CD4-positive, alpha-beta T cell (primary cell): Measurements from ENCODE around the gene SNTB2. TPM values are rescaled to one million over a fixed set of nuclear protein-coding genes. Genes with fewer than 3 reads are reported as not detected.

Source experiments
- ATAC-seq: fragments of 200-7000 bp; cut with Tn5 transposase; one replicate; pipeline ENCODE4 v1.10.0; 2022; ENCODE audit warnings: mild to moderate bottlenecking; ENCODE audit not compliant: poor library complexity
- CTCF ChIA-PET: fragments of 350-600 bp; sonication (Branson Sonifier 250); formaldehyde crosslinking; loops from one replicate; lab custom pipeline; 2021; ENCODE audit warnings: antibody characterized with exemption, inconsistent platforms; lab: Charles Lee
- POLR2A ChIA-PET: fragments of 350-600 bp; sonication (Branson Sonifier 250); formaldehyde crosslinking; loops from one replicate; lab custom pipeline; 2021; ENCODE audit warnings: antibody characterized with exemption, inconsistent platforms; lab: Charles Lee
- DNase-seq, 14 experiments: peaks; one replicate each; pipeline ENCODE4 v3.0.0-alpha.2; 2013 to 2020; ENCODE audit warnings: mixed read lengths in 2 of 14
- H3K27ac ChIP-seq, 2 donors: one replicate each; pipeline versions ENCODE4 v1.5.1 to v1.7.0; 2013; ENCODE audit warnings: low read length in 2 of 2, low read depth in 1 of 2, mild to moderate bottlenecking in 1 of 2
- H3K27me3 ChIP-seq, 2 experiments: 1 replicate in 1 of 2; 2 replicates in 1 of 2; pipeline versions ENCODE4 v1.6.1 to v1.7.0; 2013; ENCODE audit warnings: low read length in 2 of 2, control low read depth in 1 of 2, mild to moderate bottlenecking in 1 of 2, moderate library complexity in 1 of 2; ENCODE audit not compliant: insufficient read depth in 2 of 2, control insufficient read depth in 1 of 2
- H3K36me3 ChIP-seq: one replicate; pipeline ENCODE4 v1.6.1; 2013; ENCODE audit warnings: low read length, control low read depth; ENCODE audit not compliant: insufficient read depth
- H3K4me1 ChIP-seq: one replicate; pipeline ENCODE4 v1.6.1; 2013; ENCODE audit warnings: low read length, control low read depth; ENCODE audit not compliant: insufficient read depth
- H3K4me3 ChIP-seq: one replicate; pipeline ENCODE4 v1.5.1; 2013; ENCODE audit warnings: mild to moderate bottlenecking, low read length, moderate library complexity
- H3K9me3 ChIP-seq, 2 experiments: 1 replicate in 1 of 2; 2 replicates in 1 of 2; pipeline versions ENCODE4 v1.6.1 to v1.7.0; 2013; ENCODE audit warnings: low read length in 2 of 2, mild to moderate bottlenecking in 2 of 2, control low read depth in 1 of 2, moderate library complexity in 1 of 2; ENCODE audit not compliant: control insufficient read depth in 1 of 2, insufficient read depth in 1 of 2
- H3K27ac Mint-ChIP-seq: one replicate; pipeline ENCODE4 v1.8.0; 2020; ENCODE audit warnings: mixed read lengths
- H3K27me3 Mint-ChIP-seq: one replicate; pipeline ENCODE4 v1.8.0; 2021; ENCODE audit warnings: mixed read lengths
- H3K36me3 Mint-ChIP-seq: one replicate; pipeline ENCODE4 v1.8.0; 2021; ENCODE audit warnings: low read depth, mixed read lengths
- H3K4me1 Mint-ChIP-seq: one replicate; pipeline ENCODE4 v1.8.0; 2021; ENCODE audit warnings: low read depth, mixed read lengths
- H3K4me3 Mint-ChIP-seq: one replicate; pipeline ENCODE4 v1.8.0; 2020; ENCODE audit warnings: mild to moderate bottlenecking, mixed read lengths
- H3K9me3 Mint-ChIP-seq: one replicate; pipeline ENCODE4 v1.8.0; 2020; ENCODE audit warnings: mixed read lengths
- CTCF ChIP-seq: fragments of 200-600 bp; IDR thresholded peaks from one replicate; pipeline ENCODE4 v1.8.0; 2022; ENCODE audit warnings: antibody characterized with exemption, mild to moderate bottlenecking
- intact Hi-C, 2 experiments: fragments of 100-400 bp; cut with DNase I in 1 of 2; cut with micrococcal nuclease in 1 of 2; formaldehyde crosslinking; loops; one replicate each; pipeline versions ENCODE4 v1.15.1 to v1.9.0; 2023 to 2025; cut with DNase I, micrococcal nuclease
- total RNA-seq, 174 experiments: library from RNA in 2 of 174; stranded (reverse) in 2 of 174; gene quantifications; one replicate each; pipeline ENCODE4 v1.2.3 and lab custom pipeline; 2021 to 2026

Gene SNTB2
- total RNA-seq, 2 experiments from 2014 or later = 10.1 to 11.4 TPM

- Histone ChIP-seq H3K4me1 (no peaks in the 10 kb centered on the region), H3K27me3 (no peaks in the 10 kb centered on the region), H3K36me3 (peaks cover 4% of the 10 kb centered on the region), H3K27ac (no peak overlapping the region), H3K9me3 (no peaks in the 10 kb centered on the region), H3K4me3 (no peak overlapping the region)
- intact Hi-C loops = no loop called here
- DNase-seq (no peak), ATAC-seq (no peak)
- Mint-ChIP-seq H3K4me1 (no peaks in the 10 kb centered on the region), H3K4me3 (no peak overlapping the region), H3K27ac (no peak overlapping the region), H3K27me3 (no peaks in the 10 kb centered on the region), H3K9me3 (no peaks in the 10 kb centered on the region), H3K36me3 (peaks cover 19% of the 10 kb centered on the region)
- CTCF ChIA-PET = no interaction called here
- TF ChIP-seq CTCF = no peak
- POLR2A ChIA-PET = no interaction called here
These were observed 114.2 kb downstream of the SNTB2 start for GRCh38 chr16:69301187-69301586.

- Mint-ChIP-seq H3K4me1 (no peaks in the 10 kb centered on the region), H3K27ac (no peak overlapping the region), H3K9me3 (no peaks in the 10 kb centered on the region), H3K27me3 (no peaks in the 10 kb centered on the region), H3K4me3 (no peak overlapping the region), H3K36me3 (peaks cover 19% of the 10 kb centered on the region)
- no peak for TF ChIP-seq CTCF
- DNase-seq (no peak), ATAC-seq (no peak)
- Histone ChIP-seq H3K4me1 (no peaks in the 10 kb centered on the region), H3K27me3 (no peaks in the 10 kb centered on the region), H3K36me3 (peaks cover 4% of the 10 kb centered on the region), H3K27ac (no peak overlapping the region), H3K9me3 (no peaks in the 10 kb centered on the region), H3K4me3 (no peak overlapping the region)
- CTCF ChIA-PET = interaction anchor here (1.0 kb wide), 1 partner anchor 16 kb away, joined by 3 read pairs; no protein-coding TSS in a partner anchor
- intact Hi-C loops = no loop called here
- POLR2A ChIA-PET = no interaction called here
These were observed 114.9 kb downstream of the SNTB2 start for GRCh38 chr16:69301861-69302260.

GRCh38 chr16:69302301-69302700, 115.3 kb downstream of the SNTB2 start:
- no peak overlapping the region for H3K27ac Mint-ChIP-seq
- ATAC-seq (no peak), DNase-seq (no peak)
- intact Hi-C loops = no loop called here
- H3K27me3 Mint-ChIP-seq = no peaks in the 10 kb centered on the region
- no peak overlapping the region for H3K4me3 ChIP-seq
- no peaks in the 10 kb centered on the region for H3K4me1 ChIP-seq
- no peak overlapping the region for H3K27ac ChIP-seq
- TF ChIP-seq CTCF = no peak
- peaks cover 19% of the 10 kb centered on the region for H3K36me3 Mint-ChIP-seq
- H3K27me3 ChIP-seq = no peaks in the 10 kb centered on the region
- no peak overlapping the region for H3K4me3 Mint-ChIP-seq
- H3K36me3 ChIP-seq = peaks cover 4% of the 10 kb centered on the region
- H3K9me3 Mint-ChIP-seq = no peaks in the 10 kb centered on the region
- H3K9me3 ChIP-seq = no peaks in the 10 kb centered on the region
- CTCF ChIA-PET = interaction anchor here (1.0 to 1.5 kb wide), 2 partner anchors 14 to 16 kb away, joined by 3 read pairs; no protein-coding TSS in a partner anchor
- no peaks in the 10 kb centered on the region for H3K4me1 Mint-ChIP-seq
- POLR2A ChIA-PET = no interaction called here
